ENCODE data around the gene CSTPP1.
"Not testable (repeated sequence)": the region's sequence is repeated elsewhere in the genome, so short reads cannot be mapped to it uniquely, and the experiment has no call there.

GRCh38 chr11:47198161-47198560, 261.6 kb downstream of the CSTPP1 start:
- not testable (repeated sequence) for TF ChIP-seq ZNF274 (IDR thresholded peaks at IDR 0.05; ENCODE audit: low read depth, low read length); SUZ12 (IDR thresholded peaks at IDR 0.05; ENCODE audit: extremely low read depth, insufficient read depth, insufficient read length)
